22Rv1 (cell line): Measurements from ENCODE around the gene NECAB3.

ENCODE experiments used
- ZFX ChIP-seq: fragments of 450-650 bp; IDR thresholded peaks from 2 replicates; pipeline ENCODE4 v1.6.1; 2017; ENCODE audit warnings: antibody characterized with exemption, borderline replicate concordance
- TF ChIP-seq, protein P1 (sequence below): fragments of 450-650 bp; IDR thresholded peaks from 2 replicates; pipeline ENCODE4 v1.5.1; 2017; ENCODE audit warnings: mild to moderate bottlenecking

DNA sequence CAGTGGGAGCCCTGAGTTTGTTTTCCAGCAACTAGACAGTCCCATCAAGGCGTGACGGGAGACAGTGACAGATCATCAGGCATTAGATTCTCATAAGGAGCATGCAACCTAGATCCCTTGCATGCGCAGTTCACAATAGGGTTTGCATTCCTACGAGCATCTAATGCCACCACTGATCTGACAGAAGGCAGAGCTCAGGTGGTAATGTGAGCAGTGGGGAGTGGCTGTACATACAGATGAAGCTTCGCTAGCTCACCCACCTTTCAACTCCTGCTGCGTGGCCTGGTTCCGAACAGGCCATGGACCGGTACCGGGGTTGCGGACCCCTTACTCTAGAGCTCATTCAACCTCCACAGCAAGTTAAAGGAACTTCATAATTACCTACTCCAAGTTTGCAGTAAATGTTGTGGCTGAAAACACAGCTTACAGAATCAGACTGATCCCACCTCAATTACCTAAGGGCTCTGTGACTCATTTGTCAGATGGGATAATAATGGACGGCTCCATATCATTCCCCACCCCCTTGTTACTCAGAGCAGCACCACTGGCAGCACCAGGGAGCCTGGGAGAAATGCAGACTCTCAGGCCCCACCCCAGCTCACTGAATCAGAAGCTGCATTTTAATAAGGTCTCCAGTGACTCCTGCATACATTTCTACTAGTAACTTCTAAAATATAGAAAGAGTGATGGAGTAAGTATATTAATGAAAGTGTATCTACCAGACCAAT lies 30.1 kb upstream of the NECAB3 start:
- TF ChIP-seq, protein P1, sequence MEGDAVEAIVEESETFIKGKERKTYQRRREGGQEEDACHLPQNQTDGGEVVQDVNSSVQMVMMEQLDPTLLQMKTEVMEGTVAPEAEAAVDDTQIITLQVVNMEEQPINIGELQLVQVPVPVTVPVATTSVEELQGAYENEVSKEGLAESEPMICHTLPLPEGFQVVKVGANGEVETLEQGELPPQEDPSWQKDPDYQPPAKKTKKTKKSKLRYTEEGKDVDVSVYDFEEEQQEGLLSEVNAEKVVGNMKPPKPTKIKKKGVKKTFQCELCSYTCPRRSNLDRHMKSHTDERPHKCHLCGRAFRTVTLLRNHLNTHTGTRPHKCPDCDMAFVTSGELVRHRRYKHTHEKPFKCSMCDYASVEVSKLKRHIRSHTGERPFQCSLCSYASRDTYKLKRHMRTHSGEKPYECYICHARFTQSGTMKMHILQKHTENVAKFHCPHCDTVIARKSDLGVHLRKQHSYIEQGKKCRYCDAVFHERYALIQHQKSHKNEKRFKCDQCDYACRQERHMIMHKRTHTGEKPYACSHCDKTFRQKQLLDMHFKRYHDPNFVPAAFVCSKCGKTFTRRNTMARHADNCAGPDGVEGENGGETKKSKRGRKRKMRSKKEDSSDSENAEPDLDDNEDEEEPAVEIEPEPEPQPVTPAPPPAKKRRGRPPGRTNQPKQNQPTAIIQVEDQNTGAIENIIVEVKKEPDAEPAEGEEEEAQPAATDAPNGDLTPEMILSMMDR: no peak
- no peak for TF ChIP-seq ZFX
